22Rv1 (cell line): ENCODE data around the gene GPATCH1.
"Not testable (repeated sequence)": the region's sequence is repeated elsewhere in the genome, so short reads cannot be mapped to it uniquely, and the experiment has no call there.

Experiments used
- H3K27ac ChIP-seq: fragments of 450-650 bp; 2 replicates; pipeline ENCODE4 v1.5.1; 2017
- CTCF ChIP-seq: fragments of 450-650 bp; IDR thresholded peaks from 2 replicates; pipeline ENCODE4 v1.5.1; 2017; ENCODE audit warnings: mild to moderate bottlenecking
- ZFX ChIP-seq: fragments of 450-650 bp; IDR thresholded peaks from 2 replicates; pipeline ENCODE4 v1.6.1; 2017; ENCODE audit warnings: antibody characterized with exemption, borderline replicate concordance

Gene GPATCH1

GRCh38 chr19:33152176-33152575, 71.2 kb downstream of the GPATCH1 start:
- no peak overlapping the region for H3K27ac ChIP-seq
- TF ChIP-seq ZFX: no peak
- no peak for TF ChIP-seq CTCF

DNA sequence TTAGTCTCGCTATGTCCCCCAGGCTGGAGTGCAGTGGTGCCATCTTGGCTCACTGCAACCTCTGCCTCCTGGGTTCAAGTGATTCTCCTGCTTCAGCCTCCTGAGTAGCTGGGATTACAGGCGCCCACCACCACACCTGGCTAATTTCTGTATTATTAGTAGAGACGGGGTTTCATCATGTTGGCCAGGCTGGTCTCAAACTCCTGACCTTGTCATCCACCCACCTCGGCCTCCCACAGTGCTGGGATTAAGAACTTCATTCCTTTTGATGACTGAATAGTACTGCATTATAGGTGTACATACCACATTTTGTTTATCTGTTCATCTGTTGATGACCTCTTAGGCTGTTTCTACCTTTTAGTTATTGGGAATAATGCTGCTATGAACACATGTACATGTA, 71.6 kb downstream of the GPATCH1 start:
- not testable (repeated sequence) for H3K27ac ChIP-seq

- H3K27ac ChIP-seq: not testable (repeated sequence)
Measured at GRCh38 chr19:33154313-33154712, 73.3 kb downstream of the GPATCH1 start.

DNA sequence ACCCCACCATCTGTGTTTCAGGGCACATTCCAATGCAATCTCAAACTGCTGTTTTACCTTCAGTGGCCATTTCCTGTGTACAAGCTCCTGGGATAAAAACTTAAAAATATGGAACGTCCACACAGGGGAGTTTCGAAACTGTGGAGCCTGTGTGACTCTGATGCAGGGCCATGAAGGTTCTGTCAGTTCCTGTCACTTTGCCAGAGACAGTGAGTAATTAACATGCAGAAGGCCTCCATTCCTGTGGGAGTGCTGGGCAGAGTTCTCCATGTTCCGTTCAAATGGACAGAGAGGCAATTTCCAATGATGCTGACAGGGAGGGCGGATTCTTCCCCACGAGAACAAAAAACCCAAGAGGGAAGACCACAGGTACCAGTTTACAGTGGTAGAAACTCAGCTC, 75.4 kb downstream of the GPATCH1 start:
- no peak for TF ChIP-seq CTCF
- no peak for TF ChIP-seq ZFX
- no peak overlapping the region for H3K27ac ChIP-seq

- TF ChIP-seq CTCF: no peak
- TF ChIP-seq ZFX: no peak
- no peak overlapping the region for H3K27ac ChIP-seq
Measured at GRCh38 chr19:33157906-33158305, 76.9 kb downstream of the GPATCH1 start.

DNA sequence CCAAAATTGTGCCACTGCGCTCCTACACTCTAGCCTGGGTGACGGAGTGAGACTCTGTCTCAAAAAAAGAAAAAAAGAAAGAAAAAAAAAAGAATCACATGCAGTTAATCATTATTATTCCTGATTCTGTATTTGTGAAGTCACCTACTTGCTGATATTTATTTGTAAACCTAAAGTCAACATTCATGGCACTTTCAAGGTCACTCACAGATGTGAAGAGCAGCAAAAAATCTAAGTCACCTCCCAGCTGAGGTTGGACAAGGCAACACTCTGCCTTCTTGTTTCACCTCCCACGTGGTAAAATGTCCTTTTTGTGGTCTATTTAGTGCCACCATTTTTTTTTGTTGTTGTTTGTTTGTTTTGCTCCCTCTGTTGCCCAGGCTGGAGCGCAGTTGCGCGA, 77.4 kb downstream of the GPATCH1 start:
- TF ChIP-seq ZFX (no peak), CTCF (no peak)
- H3K27ac ChIP-seq: no peak overlapping the region

DNA sequence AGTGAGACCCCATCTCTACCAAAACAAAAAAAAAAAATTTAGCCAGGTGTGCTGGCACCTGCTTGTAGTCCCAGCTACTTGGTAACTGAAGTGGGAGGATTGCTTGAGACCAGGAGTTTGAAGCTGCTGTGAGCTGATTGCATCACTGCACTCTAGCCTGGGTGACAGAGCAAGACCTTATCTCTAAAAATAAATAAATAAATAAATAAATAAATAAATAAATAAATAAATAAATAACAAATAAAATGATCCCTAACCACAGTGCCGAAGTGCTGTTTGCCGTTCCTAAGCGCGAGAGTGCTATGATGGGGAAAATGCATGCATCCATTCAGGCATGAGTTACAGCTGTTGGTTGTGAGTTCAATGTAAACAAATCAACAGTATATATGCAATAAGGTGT, 78.2 kb downstream of the GPATCH1 start:
- H3K27ac ChIP-seq: no peak overlapping the region
- TF ChIP-seq CTCF: no peak
- TF ChIP-seq ZFX: no peak

DNA sequence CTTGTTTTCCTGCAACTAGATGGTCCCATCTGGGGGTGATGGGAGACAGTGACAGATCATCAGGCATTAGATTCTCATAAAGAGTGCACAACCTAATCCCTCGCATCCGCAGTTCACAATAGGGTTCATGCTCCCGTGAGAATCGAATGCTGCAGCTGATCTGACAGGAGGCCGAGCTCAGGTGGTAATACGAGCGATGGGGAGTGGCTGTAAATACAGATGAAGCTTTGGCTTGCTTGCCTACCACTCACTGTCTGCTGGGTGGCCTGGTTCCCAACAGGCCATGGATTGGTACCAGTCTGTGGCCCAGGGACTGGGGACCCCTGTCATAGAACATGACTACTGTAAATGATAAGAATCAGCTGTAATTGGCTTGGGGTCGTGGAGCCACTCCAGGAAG, 78.9 kb downstream of the GPATCH1 start:
- no peak overlapping the region for H3K27ac ChIP-seq
- TF ChIP-seq ZFX: no peak
- TF ChIP-seq CTCF: no peak

DNA sequence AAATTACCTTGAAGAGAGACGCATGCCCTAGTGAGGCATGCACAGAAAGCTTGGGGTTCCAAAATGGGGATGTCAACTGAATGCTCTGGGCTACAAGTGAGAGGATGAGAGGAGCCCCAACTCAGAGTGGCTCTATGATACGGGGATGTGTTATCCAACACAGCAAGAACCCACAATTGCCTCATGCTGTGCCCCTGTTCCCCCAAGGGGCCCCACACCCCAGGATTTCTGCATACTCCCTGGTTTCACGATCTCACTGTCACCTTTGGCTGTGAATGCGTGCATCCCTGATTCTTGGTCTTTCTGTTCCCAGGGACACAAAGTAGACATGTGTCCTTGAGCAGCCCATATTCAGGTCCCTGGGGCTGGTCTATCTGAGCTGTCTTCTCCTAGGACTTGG, 80.2 kb downstream of the GPATCH1 start:
- no peak overlapping the region for H3K27ac ChIP-seq
- TF ChIP-seq CTCF (no peak), ZFX (no peak)
